HEK293 (cell line): ENCODE results near the gene HDAC7.

ENCODE experiments used
- CTCF ChIA-PET: fragments of 350-600 bp; formaldehyde crosslinking; extraction: SDS; loops from one replicate; lab custom pipeline; 2021; ENCODE audit warnings: antibody characterized with exemption; lab: Yijun Ruan, JAX
- POLR2A ChIA-PET: fragments of 300-600 bp; formaldehyde crosslinking; extraction: SDS; loops from one replicate; lab custom pipeline; 2020; ENCODE audit warnings: antibody characterized with exemption, inconsistent platforms; lab: Yijun Ruan, JAX
- H3K27ac ChIP-seq: fragments of 200-500 bp; sonication (Bioruptor generic); 2 replicates; pipeline ENCODE4 v1.5.1; 2014; ENCODE audit warnings: low read depth, low read length, control low read depth, inconsistent platforms; ENCODE audit errors: extremely low read depth
- H3K36me3 ChIP-seq, 2 experiments: fragments of 200-500 bp in 1 of 2; sonication (Bioruptor generic) in 1 of 2; 1 replicate in 1 of 2; 2 replicates in 1 of 2; pipeline ENCODE4 v1.5.1; 2014 to 2017; ENCODE audit warnings: inconsistent platforms in 2 of 2, low read length in 2 of 2; ENCODE audit not compliant: control insufficient read depth in 2 of 2, insufficient read depth in 1 of 2
- H3K4me1 ChIP-seq: fragments of 200-500 bp; sonication (Bioruptor generic); 2 replicates; pipeline ENCODE4 v1.5.1; 2014; ENCODE audit warnings: mild to moderate bottlenecking, low read length, inconsistent platforms; ENCODE audit not compliant: control insufficient read depth, insufficient read depth
- H3K4me3 ChIP-seq: 2 replicates; pipeline ENCODE4 v1.5.1; 2011; ENCODE audit warnings: low read depth, mild to moderate bottlenecking, control low read depth, low read length, moderate library complexity
- H3K9me3 ChIP-seq: fragments of 200-500 bp; sonication (Bioruptor generic); 2 replicates; pipeline ENCODE4 v1.5.1; 2014; ENCODE audit warnings: low read depth, low read length, inconsistent platforms; ENCODE audit not compliant: control insufficient read depth, insufficient read depth
- BCL11A ChIP-seq: fragments of 450-650 bp; formaldehyde crosslinking; IDR thresholded peaks from 2 replicates; pipeline ENCODE4 v1.5.1; 2016; ENCODE audit warnings: low read depth, missing biosample characterization, missing genetic modification characterization
- EGR2 ChIP-seq: fragments of 450-650 bp; formaldehyde crosslinking; IDR thresholded peaks from 2 replicates; pipeline ENCODE4 v1.5.1; 2016; ENCODE audit warnings: low read depth, missing biosample characterization, missing genetic modification characterization
- HOXC10 ChIP-seq: sonication (generic); formaldehyde crosslinking; IDR thresholded peaks from 2 replicates; pipeline ENCODE4 v1.8.1; 2023; ENCODE audit warnings: mild to moderate bottlenecking, missing genetic modification reagents
- OSR2 ChIP-seq: fragments of 450-650 bp; formaldehyde crosslinking; IDR thresholded peaks from 2 replicates; pipeline ENCODE4 v1.5.1; 2016; ENCODE audit warnings: missing biosample characterization, missing genetic modification characterization
- SP7 ChIP-seq: fragments of 450-650 bp; formaldehyde crosslinking; IDR thresholded peaks from 2 replicates; pipeline ENCODE4 v1.5.1; 2016; ENCODE audit warnings: missing biosample characterization, missing genetic modification characterization
- ZBTB20 ChIP-seq: fragments of 450-650 bp; formaldehyde crosslinking; IDR thresholded peaks from 2 replicates; pipeline ENCODE4 v1.5.1; 2016; ENCODE audit warnings: missing biosample characterization, missing genetic modification characterization
- ZFHX2 ChIP-seq: fragments of 450-650 bp; formaldehyde crosslinking; conservative IDR thresholded peaks from 2 replicates; pipeline ENCODE4 v1.5.1; 2016; ENCODE audit warnings: missing biosample characterization, missing genetic modification characterization
- ZNF202 ChIP-seq: fragments of 450-650 bp; formaldehyde crosslinking; IDR thresholded peaks from 2 replicates; pipeline ENCODE4 v1.5.1; 2016; ENCODE audit warnings: missing biosample characterization, missing genetic modification characterization, borderline replicate concordance
- ZNF221 ChIP-seq: fragments of 450-650 bp; formaldehyde crosslinking; IDR thresholded peaks from 2 replicates; pipeline ENCODE4 v1.5.1; 2017; ENCODE audit warnings: missing biosample characterization, missing genetic modification characterization, borderline replicate concordance
- ZNF292 ChIP-seq: fragments of 450-650 bp; formaldehyde crosslinking; IDR thresholded peaks from 2 replicates; pipeline ENCODE4 v1.5.1; 2016; ENCODE audit warnings: low read depth, missing biosample characterization, missing genetic modification characterization, borderline replicate concordance
- ZNF302 ChIP-seq: fragments of 450-650 bp; formaldehyde crosslinking; IDR thresholded peaks from 2 replicates; pipeline ENCODE4 v1.5.1; 2016; ENCODE audit warnings: missing biosample characterization, missing genetic modification characterization, low read depth
- ZNF404 ChIP-seq: fragments of 450-650 bp; formaldehyde crosslinking; IDR thresholded peaks from 2 replicates; pipeline ENCODE4 v1.5.1; 2017; ENCODE audit warnings: missing biosample characterization, missing genetic modification characterization
- ZNF560 ChIP-seq: fragments of 450-650 bp; formaldehyde crosslinking; IDR thresholded peaks from 2 replicates; pipeline ENCODE4 v1.5.1; 2017; ENCODE audit warnings: missing biosample characterization, missing genetic modification characterization, borderline replicate concordance
- ZNF621 ChIP-seq: fragments of 450-650 bp; formaldehyde crosslinking; IDR thresholded peaks from 2 replicates; pipeline ENCODE4 v1.5.1; 2017; ENCODE audit warnings: missing biosample characterization, missing genetic modification characterization
- ZNF785 ChIP-seq: fragments of 450-650 bp; formaldehyde crosslinking; IDR thresholded peaks from 2 replicates; pipeline ENCODE4 v1.5.1; 2016; ENCODE audit warnings: missing biosample characterization, missing genetic modification characterization
- ZSCAN16 ChIP-seq: fragments of 450-650 bp; formaldehyde crosslinking; IDR thresholded peaks from 2 replicates; pipeline ENCODE4 v1.5.1; 2016; ENCODE audit warnings: missing biosample characterization, missing genetic modification characterization
- TF ChIP-seq, protein P1 (sequence below): fragments of 450-650 bp; formaldehyde crosslinking; IDR thresholded peaks from 2 replicates; pipeline ENCODE4 v1.5.1; 2016; ENCODE audit warnings: missing biosample characterization, missing genetic modification characterization, borderline replicate concordance
- TF ChIP-seq, protein P2 (sequence below): fragments of 450-650 bp; IDR thresholded peaks from 2 replicates; pipeline ENCODE4 v1.5.1; 2018; ENCODE audit warnings: missing biosample characterization, mild to moderate bottlenecking, missing genetic modification characterization
- TF ChIP-seq, protein P3 (sequence below): fragments of 450-650 bp; formaldehyde crosslinking; IDR thresholded peaks from 2 replicates; pipeline ENCODE4 v1.5.1; 2017; ENCODE audit warnings: missing biosample characterization, mild to moderate bottlenecking, missing genetic modification characterization, moderate library complexity
- TF ChIP-seq, protein P4 (sequence below): fragments of 450-650 bp; formaldehyde crosslinking; optimal IDR thresholded peaks from 2 replicates; pipeline ENCODE3; 2016; ENCODE audit warnings: missing biosample characterization, mild to moderate bottlenecking, missing genetic modification characterization
- TF ChIP-seq, protein P5 (sequence below): fragments of 450-650 bp; formaldehyde crosslinking; IDR thresholded peaks from 2 replicates; pipeline ENCODE4 v1.5.1; 2016; ENCODE audit warnings: missing biosample characterization, missing genetic modification characterization

The HDAC7 gene

DNA sequence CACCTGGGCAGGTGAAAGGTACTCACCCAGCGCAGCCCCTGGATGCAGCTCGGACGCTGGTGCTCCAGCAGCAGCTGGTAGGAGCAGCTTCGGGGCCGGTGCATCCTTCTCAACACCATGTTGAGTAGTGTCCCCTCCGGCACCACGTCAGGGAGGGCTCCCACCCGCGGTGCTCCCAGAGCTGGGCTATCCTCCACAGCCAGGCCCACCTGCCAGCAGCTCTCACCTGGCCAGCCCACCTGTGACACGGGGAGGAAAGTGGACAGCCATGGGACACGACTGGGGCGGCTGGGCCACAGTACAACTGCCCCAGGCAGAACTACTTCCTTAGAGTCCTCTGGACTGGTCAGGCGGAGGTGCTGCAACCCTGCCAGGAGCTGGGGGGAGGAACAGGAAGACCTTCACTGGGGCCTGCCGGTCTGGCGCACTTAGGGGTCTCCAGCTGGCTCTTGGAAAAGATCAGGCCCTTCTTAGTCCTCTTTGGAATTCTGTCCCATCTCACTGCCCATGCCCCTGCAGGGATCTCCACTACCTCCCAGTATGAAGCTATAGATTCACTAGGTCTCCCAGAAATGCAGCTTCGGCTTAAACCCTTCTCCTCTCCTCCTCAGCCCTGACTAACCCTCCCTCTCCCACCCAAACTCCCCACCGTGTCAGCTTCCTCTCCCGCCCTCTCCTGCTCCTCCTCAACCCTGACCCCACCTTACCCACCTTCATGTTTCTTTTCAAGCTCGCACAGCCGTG is 61.7 kb downstream of the HDAC7 start (continued):
- TF ChIP-seq, protein P1, sequence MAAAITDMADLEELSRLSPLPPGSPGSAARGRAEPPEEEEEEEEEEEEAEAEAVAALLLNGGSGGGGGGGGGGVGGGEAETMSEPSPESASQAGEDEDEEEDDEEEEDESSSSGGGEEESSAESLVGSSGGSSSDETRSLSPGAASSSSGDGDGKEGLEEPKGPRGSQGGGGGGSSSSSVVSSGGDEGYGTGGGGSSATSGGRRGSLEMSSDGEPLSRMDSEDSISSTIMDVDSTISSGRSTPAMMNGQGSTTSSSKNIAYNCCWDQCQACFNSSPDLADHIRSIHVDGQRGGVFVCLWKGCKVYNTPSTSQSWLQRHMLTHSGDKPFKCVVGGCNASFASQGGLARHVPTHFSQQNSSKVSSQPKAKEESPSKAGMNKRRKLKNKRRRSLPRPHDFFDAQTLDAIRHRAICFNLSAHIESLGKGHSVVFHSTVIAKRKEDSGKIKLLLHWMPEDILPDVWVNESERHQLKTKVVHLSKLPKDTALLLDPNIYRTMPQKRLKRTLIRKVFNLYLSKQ (tag by site-specific recombination): no peak
- TF ChIP-seq ZNF202 (tag by site-specific recombination): no peak
- TF ChIP-seq, protein P2, sequence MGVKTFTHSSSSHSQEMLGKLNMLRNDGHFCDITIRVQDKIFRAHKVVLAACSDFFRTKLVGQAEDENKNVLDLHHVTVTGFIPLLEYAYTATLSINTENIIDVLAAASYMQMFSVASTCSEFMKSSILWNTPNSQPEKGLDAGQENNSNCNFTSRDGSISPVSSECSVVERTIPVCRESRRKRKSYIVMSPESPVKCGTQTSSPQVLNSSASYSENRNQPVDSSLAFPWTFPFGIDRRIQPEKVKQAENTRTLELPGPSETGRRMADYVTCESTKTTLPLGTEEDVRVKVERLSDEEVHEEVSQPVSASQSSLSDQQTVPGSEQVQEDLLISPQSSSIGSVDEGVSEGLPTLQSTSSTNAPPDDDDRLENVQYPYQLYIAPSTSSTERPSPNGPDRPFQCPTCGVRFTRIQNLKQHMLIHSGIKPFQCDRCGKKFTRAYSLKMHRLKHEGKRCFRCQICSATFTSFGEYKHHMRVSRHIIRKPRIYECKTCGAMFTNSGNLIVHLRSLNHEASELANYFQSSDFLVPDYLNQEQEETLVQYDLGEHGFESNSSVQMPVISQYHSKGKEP: no peak

DNA sequence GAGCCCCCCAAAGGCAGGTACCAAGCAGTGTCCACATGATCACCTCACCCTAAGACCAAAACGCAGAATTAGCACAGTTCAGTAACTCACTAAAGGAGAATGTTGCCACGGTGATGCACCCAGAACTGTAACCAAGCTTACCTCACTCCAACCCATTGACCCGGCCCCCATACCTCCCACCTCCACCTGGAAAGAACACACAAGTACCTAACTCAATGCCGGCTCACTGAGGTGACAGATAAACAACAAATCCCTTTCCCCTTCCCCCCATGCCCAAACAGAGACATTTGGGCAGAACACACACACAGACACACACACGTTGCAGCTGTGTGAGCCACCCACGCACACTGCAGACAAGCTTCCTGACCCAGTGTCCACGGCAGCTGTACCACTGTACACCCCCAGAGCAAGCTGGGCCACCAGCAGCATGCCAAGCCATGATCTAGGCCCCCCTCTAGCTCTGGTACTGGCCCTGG is 62.3 kb downstream of the HDAC7 start:
- no peaks in the 10 kb centered on the region for H3K9me3 ChIP-seq
- H3K4me1 ChIP-seq: peaks cover 7% of the 10 kb centered on the region; the same call in 1 of the 2 replicates

DNA sequence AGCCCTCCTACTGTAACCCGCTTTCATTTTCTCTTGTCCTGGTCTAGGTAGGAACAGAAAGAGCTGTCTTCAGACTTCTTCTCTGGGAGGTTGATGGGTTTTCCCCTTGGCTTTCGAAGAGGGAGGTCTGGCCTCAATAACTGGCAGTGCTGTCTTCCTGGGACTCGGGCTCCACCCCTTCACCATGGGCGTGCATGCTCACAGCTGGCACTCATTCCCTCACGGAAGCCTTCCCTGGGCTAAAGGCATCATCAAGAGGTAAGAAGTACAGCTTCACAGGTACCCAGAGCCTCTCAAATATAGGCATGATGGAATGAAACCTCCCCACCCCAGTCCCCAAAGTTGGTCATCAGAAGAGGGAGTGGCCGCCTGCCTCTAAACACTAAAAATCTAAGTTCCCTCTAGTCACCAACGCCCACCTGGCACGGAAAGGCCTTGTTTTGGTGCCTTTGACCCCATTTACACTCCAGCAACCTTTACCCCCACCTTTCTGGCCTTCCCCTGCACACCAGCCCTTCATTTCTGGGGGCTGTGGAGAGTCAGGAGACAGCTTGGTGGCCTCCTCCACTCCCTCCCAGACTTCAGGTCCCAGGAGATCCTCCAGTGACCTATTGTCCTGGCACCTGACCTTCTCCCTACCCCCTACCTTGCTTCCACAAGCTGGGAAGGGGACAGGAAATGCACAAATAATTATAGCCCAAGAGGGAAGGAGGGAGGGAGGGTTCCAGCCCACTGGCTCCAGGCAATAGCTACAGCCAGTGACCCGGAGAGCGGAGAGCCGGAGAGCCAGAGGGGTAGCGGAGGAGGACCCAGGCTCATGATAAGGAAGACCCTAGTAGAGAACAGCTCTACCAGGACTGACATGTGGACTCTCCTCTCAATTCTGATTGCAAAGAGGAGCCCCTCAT is 63.8 kb downstream of the HDAC7 start:
- ChIA-PET POLR2A (interaction anchor here (0.7 to 1.0 kb wide), 3 partner anchors 11 to 52 kb away, joined by 3 to 4 read pairs (median 3); no protein-coding TSS in a partner anchor), CTCF (interaction anchor here (1.1 to 14.1 kb wide), 7 partner anchors 12 to 82 kb away, joined by 4 to 241 read pairs (median 11); partner anchors contain the start of gene SLC48A1)
- H3K4me3 ChIP-seq: no peak overlapping the region
- no peaks in the 10 kb centered on the region for H3K9me3 ChIP-seq
- no peaks in the 10 kb centered on the region for H3K36me3 ChIP-seq
- H3K4me1 ChIP-seq: peaks cover 7% of the 10 kb centered on the region; the same call in 1 of the 2 replicates
- no peak overlapping the region for H3K27ac ChIP-seq
- TF ChIP-seq ZNF621: no peak
- no peak for TF ChIP-seq HOXC10 (CRISPR knock-in tag)
- no peak for TF ChIP-seq BCL11A (tag by site-specific recombination)
- no peak for TF ChIP-seq ZNF404 (tag by site-specific recombination)
- TF ChIP-seq SP7 (tag by site-specific recombination): no peak
- no peak for TF ChIP-seq ZSCAN16 (tag by site-specific recombination)
- no peak for TF ChIP-seq ZFHX2 (tag by site-specific recombination)
- TF ChIP-seq, protein P3, sequence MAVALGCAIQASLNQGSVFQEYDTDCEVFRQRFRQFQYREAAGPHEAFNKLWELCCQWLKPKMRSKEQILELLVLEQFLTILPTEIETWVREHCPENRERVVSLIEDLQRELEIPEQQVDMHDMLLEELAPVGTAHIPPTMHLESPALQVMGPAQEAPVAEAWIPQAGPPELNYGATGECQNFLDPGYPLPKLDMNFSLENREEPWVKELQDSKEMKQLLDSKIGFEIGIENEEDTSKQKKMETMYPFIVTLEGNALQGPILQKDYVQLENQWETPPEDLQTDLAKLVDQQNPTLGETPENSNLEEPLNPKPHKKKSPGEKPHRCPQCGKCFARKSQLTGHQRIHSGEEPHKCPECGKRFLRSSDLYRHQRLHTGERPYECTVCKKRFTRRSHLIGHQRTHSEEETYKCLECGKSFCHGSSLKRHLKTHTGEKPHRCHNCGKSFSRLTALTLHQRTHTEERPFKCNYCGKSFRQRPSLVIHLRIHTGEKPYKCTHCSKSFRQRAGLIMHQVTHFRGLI: no peak
- no peak for TF ChIP-seq EGR2 (tag by site-specific recombination)
- TF ChIP-seq, protein P4, sequence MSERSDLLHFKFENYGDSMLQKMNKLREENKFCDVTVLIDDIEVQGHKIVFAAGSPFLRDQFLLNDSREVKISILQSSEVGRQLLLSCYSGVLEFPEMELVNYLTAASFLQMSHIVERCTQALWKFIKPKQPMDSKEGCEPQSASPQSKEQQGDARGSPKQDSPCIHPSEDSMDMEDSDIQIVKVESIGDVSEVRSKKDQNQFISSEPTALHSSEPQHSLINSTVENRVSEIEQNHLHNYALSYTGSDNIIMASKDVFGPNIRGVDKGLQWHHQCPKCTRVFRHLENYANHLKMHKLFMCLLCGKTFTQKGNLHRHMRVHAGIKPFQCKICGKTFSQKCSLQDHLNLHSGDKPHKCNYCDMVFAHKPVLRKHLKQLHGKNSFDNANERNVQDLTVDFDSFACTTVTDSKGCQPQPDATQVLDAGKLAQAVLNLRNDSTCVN (tag by site-specific recombination): no peak
- TF ChIP-seq ZNF292 (tag by site-specific recombination): no peak
- no peak for TF ChIP-seq ZNF560 (tag by site-specific recombination)
- no peak for TF ChIP-seq ZNF221 (tag by site-specific recombination)
- TF ChIP-seq, protein P5, sequence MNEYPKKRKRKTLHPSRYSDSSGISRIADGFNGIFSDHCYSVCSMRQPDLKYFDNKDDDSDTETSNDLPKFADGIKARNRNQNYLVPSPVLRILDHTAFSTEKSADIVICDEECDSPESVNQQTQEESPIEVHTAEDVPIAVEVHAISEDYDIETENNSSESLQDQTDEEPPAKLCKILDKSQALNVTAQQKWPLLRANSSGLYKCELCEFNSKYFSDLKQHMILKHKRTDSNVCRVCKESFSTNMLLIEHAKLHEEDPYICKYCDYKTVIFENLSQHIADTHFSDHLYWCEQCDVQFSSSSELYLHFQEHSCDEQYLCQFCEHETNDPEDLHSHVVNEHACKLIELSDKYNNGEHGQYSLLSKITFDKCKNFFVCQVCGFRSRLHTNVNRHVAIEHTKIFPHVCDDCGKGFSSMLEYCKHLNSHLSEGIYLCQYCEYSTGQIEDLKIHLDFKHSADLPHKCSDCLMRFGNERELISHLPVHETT (tag by site-specific recombination): no peak
- TF ChIP-seq ZNF785: no peak
- no peak for TF ChIP-seq ZBTB20 (tag by site-specific recombination)

More for the DNA sequence above, 62.3 kb downstream of the HDAC7 start:
- no peak for TF ChIP-seq ZNF302 (tag by site-specific recombination)
- TF ChIP-seq ZFHX2 (tag by site-specific recombination): peak; percentile 81
- TF ChIP-seq OSR2 (tag by site-specific recombination): no peak
- peak; percentile 79 for TF ChIP-seq EGR2 (tag by site-specific recombination)
- no peak overlapping the region for H3K4me3 ChIP-seq
- no peak overlapping the region for H3K27ac ChIP-seq
- CTCF ChIA-PET: interaction anchor here (0.6 to 14.1 kb wide), 12 partner anchors 8 to 142 kb away, joined by 3 to 241 read pairs (median 4); partner anchors contain the start of gene SLC48A1
- no peaks in the 10 kb centered on the region for H3K36me3 ChIP-seq
- POLR2A ChIA-PET: interaction anchor here (1.6 kb wide), 1 partner anchor 11 kb away, joined by 6 read pairs; no protein-coding TSS in a partner anchor
